GM21825 (cell line): ENCODE results near the gene MTUS2.
"Not testable (repeated sequence)": the region's sequence is repeated elsewhere in the genome, so short reads cannot be mapped to it uniquely, and the experiment has no call there.

Experiments
- ATAC-seq: cut with Tn5 transposase; IDR thresholded peaks from one replicate; pipeline ENCODE4 v1.9.1; 2021; ENCODE audit warnings: mild to moderate bottlenecking, moderate library complexity; ENCODE audit not compliant: unreplicated experiment

MTUS2 gene

GRCh38 chr13:29294821-29295220 lies 474.7 kb downstream of the MTUS2 start:
- ATAC-seq = no peak

- ATAC-seq = no peak
Measured at GRCh38 chr13:29301027-29301426, 480.9 kb downstream of the MTUS2 start.

- no peak for ATAC-seq
Measured at GRCh38 chr13:29304148-29304547, 484.0 kb downstream of the MTUS2 start.

GRCh38 chr13:29310806-29311205 lies 490.7 kb downstream of the MTUS2 start:
- ATAC-seq = no peak

- no peak for ATAC-seq
Measured at GRCh38 chr13:29315847-29316246, 495.7 kb downstream of the MTUS2 start.

- ATAC-seq = no peak
Measured at GRCh38 chr13:29317828-29318227, 497.7 kb downstream of the MTUS2 start.

- no peak for ATAC-seq
Measured at GRCh38 chr13:29318741-29319140, 498.6 kb downstream of the MTUS2 start.

- ATAC-seq = no peak
Measured at GRCh38 chr13:29319451-29319850, 499.3 kb downstream of the MTUS2 start.

GRCh38 chr13:29323954-29324353 lies 503.8 kb downstream of the MTUS2 start:
- no peak for ATAC-seq

GRCh38 chr13:29324601-29325000 lies 504.5 kb downstream of the MTUS2 start:
- ATAC-seq = no peak

GRCh38 chr13:29328501-29328900 lies 508.4 kb downstream of the MTUS2 start:
- ATAC-seq = no peak

- ATAC-seq = no peak
Measured at GRCh38 chr13:29336356-29336755, 516.2 kb downstream of the MTUS2 start.

GRCh38 chr13:29339386-29340272 lies 519.5 kb downstream of the MTUS2 start:
- ATAC-seq = no peak

- ATAC-seq = not testable (repeated sequence)
Measured at GRCh38 chr13:29345860-29346582, 525.9 kb downstream of the MTUS2 start.

- ATAC-seq = no peak
Measured at GRCh38 chr13:29355029-29355428, 534.9 kb downstream of the MTUS2 start.

GRCh38 chr13:29359181-29359580 lies 539.0 kb downstream of the MTUS2 start:
- ATAC-seq = no peak

GRCh38 chr13:29361716-29362115 lies 541.6 kb downstream of the MTUS2 start:
- no peak for ATAC-seq

- no peak for ATAC-seq
Measured at GRCh38 chr13:29362849-29363604, 542.9 kb downstream of the MTUS2 start.

GRCh38 chr13:29369060-29369743 lies 549.1 kb downstream of the MTUS2 start:
- ATAC-seq = no peak

- no peak for ATAC-seq
Measured at GRCh38 chr13:29379281-29379680, 559.1 kb downstream of the MTUS2 start.

GRCh38 chr13:29379865-29380264 lies 559.7 kb downstream of the MTUS2 start:
- ATAC-seq = no peak
